HG02870 (cell line): ENCODE data around the gene SMIM13.

Experiments
- ATAC-seq: cut with Tn5 transposase; IDR thresholded peaks from one replicate; pipeline ENCODE4 v1.9.1; 2021; ENCODE audit warnings: mild to moderate bottlenecking, moderate library complexity; ENCODE audit not compliant: unreplicated experiment

SMIM13 gene

DNA sequence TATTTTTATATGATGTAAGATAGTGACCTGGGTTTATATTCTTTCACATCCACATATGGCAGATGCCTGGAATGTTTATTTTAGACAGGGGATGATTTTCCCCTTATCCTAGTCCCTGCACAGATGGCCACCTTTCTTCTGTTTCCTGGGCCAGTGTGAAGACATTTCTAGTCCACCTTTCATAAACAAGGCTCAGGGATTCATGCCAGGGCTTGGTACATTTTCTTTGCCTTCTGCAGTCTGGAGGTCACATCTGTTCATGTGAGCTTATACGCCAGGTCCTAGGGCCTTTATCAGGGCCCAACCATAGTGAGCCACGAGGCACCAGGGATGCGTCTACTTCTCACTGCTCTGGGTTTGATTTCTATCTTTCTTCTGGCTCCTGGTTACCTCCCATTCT lies 55.9 kb downstream of the SMIM13 start:
- no peak for ATAC-seq

DNA sequence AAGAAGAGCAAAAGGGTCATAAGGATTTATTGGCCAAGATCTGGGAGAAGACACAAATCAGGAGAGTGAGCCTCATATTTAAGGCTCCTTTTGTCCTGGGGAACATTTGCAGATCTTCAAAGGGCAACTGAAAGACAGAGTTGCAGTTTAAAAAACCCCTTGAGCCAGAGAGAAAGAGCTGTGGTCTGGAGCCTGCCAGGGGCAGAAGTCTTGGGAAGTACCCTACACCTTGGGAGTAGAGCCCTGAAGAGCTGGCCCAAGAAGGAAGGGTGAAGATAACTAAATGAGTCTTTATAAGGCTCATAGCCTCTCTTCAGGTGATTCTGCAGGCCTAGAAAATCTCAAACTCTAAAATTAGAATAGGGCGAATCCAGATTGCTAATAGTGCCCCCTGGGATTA lies 57.9 kb downstream of the SMIM13 start:
- ATAC-seq: no peak

DNA sequence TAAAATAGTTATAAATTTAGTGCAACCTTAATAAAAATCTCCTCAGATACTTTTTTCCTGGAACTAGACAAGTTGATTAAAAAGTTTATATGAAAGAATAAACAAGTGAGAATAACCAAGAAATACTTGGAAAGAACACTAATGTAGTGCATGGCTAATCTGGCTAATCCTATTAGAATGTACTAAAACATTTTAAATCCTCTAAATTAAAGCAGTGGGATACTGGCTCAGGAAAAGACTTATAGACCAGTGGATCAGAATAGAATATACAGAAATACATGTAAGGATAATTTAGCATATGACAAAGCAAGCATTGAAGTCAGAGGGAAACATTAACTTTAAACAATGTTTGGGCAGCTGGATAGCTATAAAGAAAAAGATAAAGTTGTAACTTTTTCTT lies 58.9 kb downstream of the SMIM13 start:
- ATAC-seq: no peak

DNA sequence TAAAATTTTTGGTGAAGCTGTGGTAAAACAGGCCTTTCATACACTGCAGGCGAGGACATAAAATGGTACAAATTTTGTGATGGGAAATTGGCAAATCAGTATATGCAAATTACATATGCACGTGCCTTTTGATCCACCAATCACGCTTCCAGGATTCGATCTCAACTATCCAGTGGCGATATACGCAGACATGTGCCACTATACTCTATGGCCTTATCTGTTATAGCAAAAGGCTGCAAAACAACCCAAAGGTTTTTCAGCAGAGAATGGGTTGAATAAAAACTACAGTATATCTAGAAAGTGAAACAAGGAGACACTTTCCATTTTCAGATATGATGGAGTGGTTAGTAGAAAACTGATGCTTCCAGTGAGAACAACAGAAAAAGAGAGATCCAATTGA lies 59.8 kb downstream of the SMIM13 start:
- ATAC-seq: no peak

DNA sequence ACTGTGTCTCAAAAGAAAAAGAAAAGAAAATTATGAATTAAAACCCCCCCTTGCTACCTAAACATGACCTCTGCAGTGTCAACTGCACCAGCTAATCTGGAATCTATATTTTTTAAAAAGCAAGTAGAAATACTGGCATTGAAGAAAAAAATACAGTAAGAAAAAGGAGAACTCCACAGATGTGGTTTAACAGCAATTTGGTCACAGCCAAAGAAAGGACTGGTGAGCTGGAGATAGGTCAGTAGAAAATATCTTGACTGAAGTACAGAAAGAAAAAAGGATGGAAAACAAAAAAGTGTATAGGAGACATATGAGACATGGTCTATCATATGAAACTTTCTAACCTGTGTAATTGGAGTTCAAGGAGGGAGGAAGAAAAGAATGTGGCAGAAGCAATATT lies 62.0 kb downstream of the SMIM13 start:
- no peak for ATAC-seq

DNA sequence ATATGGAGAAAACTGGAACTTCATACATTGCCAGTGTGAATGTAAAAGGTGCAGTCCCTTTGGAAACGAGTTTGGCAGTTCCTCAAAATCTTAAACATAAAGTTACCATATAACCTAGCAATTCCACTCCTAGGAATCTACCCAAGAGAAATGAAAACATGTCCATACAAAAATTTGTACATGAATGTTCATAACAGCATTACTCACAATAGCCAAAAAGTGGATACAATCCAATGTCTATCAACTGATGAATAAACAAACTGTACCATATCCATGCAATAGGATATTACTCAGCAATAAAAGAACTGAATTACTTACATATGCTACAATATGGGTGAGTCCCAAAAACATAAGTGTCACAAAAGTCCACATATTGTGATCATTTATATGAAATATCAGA lies 66.6 kb downstream of the SMIM13 start:
- no peak for ATAC-seq

DNA sequence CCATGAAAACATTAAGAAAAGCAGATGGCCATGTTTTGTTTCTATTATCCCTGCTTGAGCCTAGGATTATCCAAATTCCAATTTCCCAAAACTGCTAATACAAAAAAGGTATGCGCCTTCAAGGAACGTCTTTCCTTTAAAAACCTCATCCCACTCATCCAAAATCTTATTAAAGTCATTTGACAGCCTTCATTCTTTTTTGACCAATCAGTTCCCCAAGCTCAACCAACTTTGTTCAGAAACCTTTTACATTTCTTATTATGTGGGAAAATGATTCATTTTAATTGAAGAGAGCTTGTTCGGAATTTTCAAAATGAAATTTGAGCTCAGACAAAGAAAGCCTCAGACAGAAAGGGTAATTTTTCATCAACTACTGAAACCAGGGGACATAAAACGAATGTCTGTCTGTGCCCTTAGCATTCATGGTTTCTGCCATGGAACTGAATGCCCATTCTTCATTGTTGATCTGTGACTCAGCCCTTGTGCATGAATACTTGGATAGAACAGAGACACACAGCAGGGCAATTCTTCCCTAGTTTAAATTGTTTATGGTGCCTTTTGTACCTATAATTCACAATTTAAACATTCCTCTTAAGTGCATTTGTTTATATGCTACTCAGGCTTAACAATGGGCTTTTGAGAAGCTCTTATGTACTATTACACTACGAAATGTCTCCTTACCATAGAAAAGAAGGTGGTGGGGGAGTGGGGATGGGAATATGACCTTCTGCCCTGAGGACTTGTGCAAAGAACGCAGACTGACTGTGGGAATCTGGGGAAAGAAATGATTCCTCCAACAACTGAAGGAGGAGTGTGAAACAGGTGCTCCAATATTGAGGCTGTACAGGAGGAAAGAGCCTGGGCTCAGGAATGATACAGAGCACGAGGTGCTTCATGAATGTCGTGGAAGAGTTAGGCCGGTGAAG lies 67.7 kb downstream of the SMIM13 start:
- ATAC-seq: no peak

DNA sequence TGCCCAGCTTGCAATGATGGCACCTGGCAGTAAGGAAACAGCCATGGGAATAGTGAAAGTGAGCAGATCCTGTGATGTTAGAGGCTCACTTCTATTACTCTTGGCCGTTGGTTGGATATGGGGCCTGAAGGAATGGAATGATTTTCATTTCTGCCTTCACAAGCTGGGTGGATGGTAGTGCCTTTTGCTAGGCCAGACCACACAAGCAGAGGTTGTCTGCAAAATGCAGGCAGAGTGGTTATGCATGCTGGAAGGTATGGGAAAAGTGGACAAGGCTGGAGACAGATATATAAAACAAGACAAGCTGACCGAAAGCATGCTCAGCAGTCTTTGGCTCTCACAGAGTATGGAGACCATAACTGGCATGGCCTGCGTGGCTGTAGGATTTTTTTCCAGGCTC lies 68.6 kb downstream of the SMIM13 start:
- no peak for ATAC-seq

DNA sequence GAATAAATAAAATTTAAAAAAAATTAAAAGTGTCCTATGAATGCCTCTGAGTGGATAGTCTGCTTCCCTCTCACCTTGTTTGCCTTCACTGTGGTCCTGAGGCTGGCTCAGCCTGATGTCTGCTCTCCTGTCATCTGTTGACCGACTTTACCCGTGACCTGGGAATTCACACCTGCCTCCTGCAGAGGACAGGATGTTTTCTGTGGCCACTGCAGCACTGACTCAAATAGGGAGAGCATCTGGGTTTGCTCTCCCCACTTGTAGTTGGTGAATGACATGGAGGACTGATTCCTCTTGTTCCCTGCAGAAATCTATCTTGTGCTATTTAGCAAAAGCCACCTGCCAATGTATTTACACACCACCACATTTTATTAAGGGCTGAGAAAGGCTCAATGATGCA lies 70.3 kb downstream of the SMIM13 start:
- ATAC-seq: peak; percentile 83

DNA sequence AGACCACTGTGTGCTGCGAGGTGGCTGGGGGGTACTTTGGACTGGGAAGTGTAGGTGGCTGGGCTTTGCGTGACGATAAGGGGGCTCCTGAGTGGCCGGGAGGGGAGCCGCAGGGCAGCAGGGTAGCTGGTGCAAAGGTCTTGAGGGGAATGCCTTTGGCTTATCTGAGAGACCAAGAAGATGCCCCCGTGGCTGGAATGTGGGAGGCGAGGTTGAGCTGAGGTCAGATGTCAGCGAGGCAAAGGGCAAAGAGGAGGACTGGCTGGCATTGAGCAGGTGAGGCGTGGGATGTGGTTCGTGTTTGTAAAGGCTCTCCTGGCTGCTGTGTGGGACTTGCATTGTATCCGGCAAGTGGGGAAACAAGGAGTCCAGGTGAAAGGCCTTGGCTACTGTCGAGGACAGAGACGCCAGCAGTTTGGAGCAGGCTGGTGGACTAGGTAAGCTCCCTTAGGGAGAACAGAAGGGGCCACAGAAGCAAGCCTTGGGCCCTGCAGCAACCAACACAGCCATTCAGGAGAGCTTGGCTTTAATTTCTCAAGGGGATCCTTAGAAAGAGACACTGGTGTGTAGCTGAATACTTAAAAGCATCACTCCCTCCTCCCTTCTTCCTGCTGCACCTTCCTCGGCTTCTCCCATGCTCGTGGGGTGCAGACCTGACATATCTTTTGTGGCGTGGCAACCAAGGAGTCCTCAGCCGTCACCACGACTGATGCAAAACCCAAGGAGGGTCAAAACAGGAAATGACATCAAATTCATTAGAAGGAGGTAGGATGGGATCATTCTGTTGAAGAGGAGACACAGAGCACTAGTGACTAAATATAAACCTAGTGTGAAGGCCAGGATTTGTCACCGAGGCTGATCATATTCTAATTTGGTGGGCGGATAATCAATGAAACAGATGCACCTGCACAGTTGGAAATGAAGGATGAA lies 71.3 kb downstream of the SMIM13 start:
- ATAC-seq: no peak

DNA sequence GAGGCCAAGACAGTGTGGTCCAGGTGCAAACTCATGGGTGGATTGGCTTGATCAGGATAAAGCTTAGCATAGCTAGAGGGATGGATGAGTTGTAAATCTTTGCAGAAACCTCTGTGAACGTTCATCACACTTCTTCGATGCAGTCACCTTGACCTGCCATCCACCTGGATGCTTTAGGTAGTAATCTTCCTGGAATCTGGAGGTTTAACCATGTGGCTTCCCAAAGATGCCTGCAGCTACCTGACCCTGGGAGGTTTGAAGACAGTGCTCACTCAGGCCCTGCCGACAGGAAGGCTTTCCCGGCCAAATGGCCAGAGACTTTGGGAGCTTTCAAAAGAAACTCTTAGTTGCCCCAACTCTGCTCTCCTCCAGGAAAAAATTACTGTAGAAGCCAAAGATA lies 73.3 kb downstream of the SMIM13 start:
- no peak for ATAC-seq

DNA sequence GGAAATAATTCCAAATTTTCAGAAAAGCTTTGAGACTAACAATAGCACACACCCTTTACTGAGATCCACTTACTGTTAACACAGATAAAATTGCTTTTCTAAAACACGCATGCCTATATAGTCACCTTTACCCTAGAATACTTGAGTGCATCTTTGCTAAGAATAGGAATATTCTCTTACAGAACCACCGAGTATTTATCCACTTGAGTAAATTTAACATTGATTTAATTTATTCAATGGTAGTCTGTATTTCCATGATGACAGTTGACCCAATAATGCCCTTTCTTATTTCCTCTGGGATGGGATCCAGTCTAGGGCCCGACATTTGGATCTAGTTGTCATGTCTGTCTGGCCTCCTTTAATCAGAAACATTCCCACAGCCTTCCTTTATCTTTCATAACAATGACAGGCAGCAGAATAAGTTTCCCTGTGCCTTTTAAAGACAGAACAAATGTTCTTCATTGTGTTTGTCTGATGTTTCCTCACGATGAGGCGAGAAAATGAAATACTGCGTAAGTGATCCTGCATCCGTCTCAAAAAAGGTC lies 74.5 kb downstream of the SMIM13 start:
- no peak for ATAC-seq

DNA sequence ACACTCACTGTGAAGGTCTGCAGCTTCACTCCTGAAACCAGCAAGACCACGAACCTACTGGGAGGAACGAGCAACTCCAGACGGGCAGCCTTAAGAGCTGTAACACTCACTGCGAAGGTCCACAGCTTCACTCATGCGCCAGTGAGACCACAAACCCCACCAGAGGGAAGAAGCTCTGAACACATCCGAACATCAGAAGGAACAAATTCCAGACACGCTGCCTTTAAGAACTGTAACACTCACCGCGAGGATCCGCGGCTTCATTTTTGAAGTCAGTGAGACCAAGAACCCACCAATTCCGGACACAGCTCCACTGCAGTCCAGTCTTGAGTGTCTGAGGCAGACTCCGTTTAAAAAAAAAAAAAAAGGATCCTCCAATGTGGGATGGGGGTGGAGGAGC lies 78.3 kb downstream of the SMIM13 start:
- no peak for ATAC-seq

DNA sequence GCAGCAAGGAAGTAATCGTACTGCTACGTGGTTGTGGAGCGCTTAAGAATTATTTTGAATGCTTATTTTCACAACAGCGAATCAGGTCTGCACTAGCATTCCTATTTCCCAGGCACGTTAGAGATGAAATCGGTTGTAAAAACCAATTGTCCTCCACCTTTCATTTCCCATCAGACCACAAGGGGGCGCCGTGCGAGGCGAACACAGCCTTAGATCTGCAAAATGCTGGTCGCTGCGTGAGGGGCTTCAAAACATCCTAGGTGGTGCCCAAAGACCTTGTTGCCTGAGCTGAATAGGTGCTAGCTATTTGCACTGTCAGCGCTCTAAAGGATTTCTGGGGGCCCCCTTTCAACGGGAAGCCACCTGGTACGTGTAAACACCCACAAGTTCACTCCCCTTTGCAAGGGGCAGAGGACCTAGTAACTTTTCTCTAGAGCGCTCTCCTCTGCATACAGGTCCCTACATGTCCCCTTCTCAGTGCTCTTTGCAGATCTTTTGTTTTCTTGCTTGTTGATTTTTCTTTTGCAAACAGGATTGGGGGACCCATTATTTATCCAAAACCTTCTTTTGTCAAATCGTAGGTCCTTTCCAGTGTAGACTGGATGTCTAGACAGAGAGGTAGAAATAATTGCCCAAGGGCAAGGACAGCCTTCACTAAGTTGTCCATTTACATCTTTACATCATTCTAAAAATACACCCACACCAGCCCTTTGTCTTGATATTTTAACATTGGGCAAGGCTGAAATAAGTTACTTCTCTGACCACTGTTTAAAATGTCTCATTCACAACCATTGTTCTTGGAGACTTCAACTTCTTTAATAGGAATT lies 79.1 kb downstream of the SMIM13 start:
- no peak for ATAC-seq

DNA sequence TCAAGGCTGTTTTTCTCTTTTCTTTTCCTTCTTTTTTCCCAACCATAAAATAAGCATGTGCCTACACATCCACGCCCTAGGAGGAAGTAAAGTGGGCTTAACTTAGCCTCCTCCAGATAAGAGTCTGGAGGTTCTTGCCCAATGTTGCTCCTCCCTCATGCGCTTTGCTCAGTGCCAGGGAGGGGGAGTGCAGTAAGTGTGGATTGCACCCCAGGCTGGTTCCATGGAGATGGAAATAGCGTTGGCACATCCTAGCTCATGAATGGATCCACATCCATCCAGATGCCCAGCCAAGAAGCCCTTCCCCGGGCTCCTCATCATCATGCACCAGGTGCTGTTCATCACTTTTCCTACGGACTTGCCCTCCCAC lies 80.6 kb downstream of the SMIM13 start:
- ATAC-seq: no peak

DNA sequence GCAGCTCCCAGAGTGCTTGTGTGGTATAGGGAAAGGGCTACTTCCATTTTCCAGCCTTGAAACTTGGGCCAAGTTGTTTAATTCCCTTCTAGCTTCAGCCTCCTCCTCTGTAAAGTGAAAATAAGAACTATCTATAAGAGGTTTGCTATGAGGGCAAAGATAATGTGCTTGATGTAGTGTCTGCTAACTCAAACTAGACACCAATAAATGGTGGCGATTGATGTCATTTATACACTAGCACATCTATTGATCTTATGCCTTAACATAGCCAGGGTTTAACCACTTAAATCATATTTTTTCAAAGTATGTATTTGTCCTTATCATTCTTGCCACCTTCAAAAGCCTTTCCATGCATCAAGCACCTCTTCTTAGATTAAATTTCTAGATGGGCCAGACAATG lies 83.6 kb downstream of the SMIM13 start:
- ATAC-seq: no peak

DNA sequence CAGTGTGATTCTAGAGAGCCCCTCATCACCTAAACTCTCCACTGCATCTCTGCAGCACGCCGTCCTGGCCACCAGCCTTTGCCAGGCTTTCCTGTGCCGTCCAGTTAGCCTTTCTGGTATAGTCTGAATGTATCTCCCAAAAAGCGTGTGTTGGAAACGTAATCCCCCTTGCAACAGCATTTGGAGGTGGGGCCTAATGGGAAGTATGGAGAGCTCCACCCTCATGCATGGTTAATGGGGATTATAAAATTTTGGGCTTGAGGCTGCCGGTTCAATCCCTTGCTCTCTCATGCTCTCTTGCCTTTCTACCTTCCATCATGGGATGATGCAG lies 85.4 kb downstream of the SMIM13 start:
- ATAC-seq: no peak

DNA sequence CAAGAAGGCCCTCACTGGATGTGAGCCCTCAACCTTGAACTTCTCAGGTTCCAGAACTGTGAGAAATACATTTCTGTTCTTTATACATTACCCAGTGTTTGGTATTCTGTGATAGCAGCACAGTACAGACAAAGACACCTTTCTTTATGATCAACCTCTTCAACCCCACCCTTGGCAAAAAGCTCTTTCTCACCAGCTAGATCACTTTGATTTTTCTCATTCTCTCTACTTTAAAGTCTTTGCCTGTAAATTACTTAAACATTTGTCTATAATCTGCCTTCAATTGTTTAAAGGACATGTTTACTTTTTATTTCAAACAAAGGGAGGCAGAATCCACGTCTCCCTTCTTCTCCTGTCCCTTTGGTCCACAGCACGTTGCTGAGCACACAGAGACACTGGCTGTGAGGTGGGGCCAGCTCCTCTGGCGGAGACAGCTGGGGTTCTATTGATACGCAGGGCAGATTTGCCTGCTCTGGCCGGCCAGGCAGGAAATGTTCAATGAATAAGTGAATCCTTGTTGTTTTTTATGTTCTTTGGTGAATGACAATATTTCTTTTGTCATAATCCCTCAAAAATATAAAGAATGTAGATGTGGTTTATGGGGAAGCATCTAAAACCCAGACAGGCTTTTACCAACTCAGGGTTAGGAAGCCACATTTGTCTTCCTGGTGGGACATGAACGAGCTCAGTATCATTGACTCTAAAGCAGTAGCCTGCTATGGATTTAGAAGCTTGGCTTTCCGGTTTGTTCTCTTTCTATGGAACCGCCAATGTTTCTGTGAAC lies 86.0 kb downstream of the SMIM13 start:
- ATAC-seq: no peak

DNA sequence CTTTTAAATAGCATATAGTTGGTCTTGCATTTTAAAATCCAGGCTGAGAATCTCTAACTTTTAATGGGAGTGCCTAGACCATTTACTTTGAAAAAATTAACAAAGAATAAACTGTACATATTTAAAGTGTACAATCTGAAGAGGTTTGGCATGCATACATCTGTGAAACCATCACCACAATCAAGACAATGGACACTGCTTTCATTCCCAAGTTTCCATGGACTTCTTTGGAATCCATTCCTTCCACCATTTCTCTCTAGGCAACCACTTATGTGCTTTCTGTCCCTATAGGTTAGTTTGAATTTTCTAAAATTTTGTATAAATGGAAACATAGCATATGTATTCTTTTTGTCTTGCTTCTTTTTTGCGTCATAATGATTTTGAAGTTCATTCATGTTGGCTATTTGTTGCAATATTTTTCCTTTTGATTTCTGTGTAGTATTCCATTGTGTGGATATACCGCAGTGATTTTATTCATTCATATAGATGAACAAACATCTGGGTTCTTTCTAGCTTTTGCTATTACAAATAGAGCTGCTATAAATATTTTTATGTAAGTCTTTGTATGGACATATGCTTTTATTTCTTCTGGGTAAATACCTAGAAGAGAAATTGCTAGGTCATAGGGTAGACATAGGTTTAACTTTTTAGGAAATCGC lies 88.0 kb downstream of the SMIM13 start:
- no peak for ATAC-seq
